OCI-LY3 (cell line): ENCODE results near the gene SUCLA2.

ENCODE experiments used
- CTCF ChIP-seq: fragments of 200-600, 300-600 bp; sonication (generic); IDR thresholded peaks from 2 replicates; pipeline ENCODE4 v1.5.1; 2014; ENCODE audit warnings: antibody characterized with exemption, low read length, low read depth
- EZH2phosphoT487 ChIP-seq: fragments of 200-600 bp; shearing (Covaris generic); IDR thresholded peaks from 2 replicates; pipeline ENCODE4 v1.6.1; 2018; ENCODE audit warnings: antibody characterized with exemption, mixed run types, low read depth

GRCh38 chr13:48038761-48039160, 37.7 kb upstream of the SUCLA2 start:
- TF ChIP-seq CTCF (no peak), EZH2phosphoT487 (no peak)
